Prostate gland (tissue), 2 donors: ENCODE measurements around the gene MINDY2. TPM values are rescaled to one million over a fixed set of nuclear protein-coding genes. Genes with fewer than 3 reads are reported as not detected.

Experiments
- DNase-seq: peaks from one replicate; pipeline ENCODE4 v3.0.0-alpha.2; 2019; ENCODE audit warnings: low spot score
- H3K27ac ChIP-seq, 2 donors: fragments of 200-600 bp; sonication (generic); 2 replicates each; pipeline ENCODE4 v1.5.1; 2017 to 2019
- H3K27me3 ChIP-seq: fragments of 200-600 bp; sonication (generic); replicated peaks from 2 replicates; pipeline ENCODE4 v1.5.1; 2019; ENCODE audit not compliant: insufficient read depth
- H3K36me3 ChIP-seq, 2 donors: fragments of 200-600 bp; sonication (generic); 1 replicate in 1 of 2; 2 replicates in 1 of 2; pipeline versions ENCODE4 v1.5.1 to v1.8.1; 2017 to 2019
- H3K4me1 ChIP-seq: fragments of 200-600 bp; sonication (generic); replicated peaks from 2 replicates; pipeline ENCODE4 v1.5.1; 2019
- H3K4me3 ChIP-seq, 2 donors: fragments of 200-600 bp; sonication (generic); 2 replicates each; pipeline ENCODE4 v1.5.1; 2017 to 2019
- H3K9me3 ChIP-seq: fragments of 200-600 bp; sonication (generic); 2 replicates; pipeline ENCODE4 v1.5.1; 2017
- CTCF ChIP-seq, 4 experiments: fragments of 200-600 bp in 2 of 4; fragments of 450-650 bp in 2 of 4; sonication (generic) in 2 of 4; IDR thresholded peaks; 1 replicate in 3 of 4; 2 replicates in 1 of 4; pipeline ENCODE4 v1.5.1; 2016 to 2019; ENCODE audit warnings: antibody characterized with exemption in 4 of 4, mild to moderate bottlenecking in 2 of 4, moderate library complexity in 2 of 4
- POLR2A ChIP-seq: fragments of 450-650 bp; IDR thresholded peaks from one replicate; pipeline ENCODE4 v1.6.1; 2016; ENCODE audit warnings: antibody characterized with exemption, mild to moderate bottlenecking
- POLR2AphosphoS5 ChIP-seq: sonication (generic); formaldehyde crosslinking; IDR thresholded peaks from one replicate; pipeline ENCODE4 v1.6.1; 2017; ENCODE audit warnings: antibody characterized with exemption
- WGBS: methylation state at CpG from one replicate; pipeline ENCODE4 v1.1.5; 2018; 5-methylcytosine and 5-hydroxymethylcytosine counted together
- intact Hi-C: fragments of 100-400 bp; cut with DNase I; formaldehyde crosslinking; loops from one replicate; pipeline ENCODE4 v1.14.2; 2022
- total RNA-seq, 2 donors: library from RNA; depleted of rRNA; stranded (reverse); fragments of >200 nt; gene quantifications; one replicate each; pipeline ENCODE4 v1.1.0, GENCODE V29; 2016

The MINDY2 gene
- total RNA-seq, 2 donors from 2014 or later, result 14.3 to 22.9 TPM

DNA sequence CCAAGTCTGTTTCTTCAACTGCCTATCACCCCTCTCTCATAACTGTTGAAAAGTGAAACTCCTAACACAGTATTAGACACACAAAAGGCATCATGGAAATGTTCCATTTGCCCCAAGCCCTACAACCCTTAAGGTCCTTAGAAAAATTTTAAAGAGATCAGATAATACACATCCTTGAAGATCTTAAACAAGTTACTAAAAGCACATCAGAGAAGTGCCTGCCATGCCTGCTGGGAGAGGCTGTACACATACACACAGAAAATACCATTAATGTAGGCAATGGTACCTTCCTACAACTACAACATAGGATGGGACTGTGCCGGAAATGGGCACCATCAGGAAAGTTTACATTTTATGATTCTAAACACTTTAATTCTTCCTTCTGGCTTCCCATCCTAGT, 24.9 kb upstream of the MINDY2 start:
- intact Hi-C loops, result loop anchor here (5.0 kb wide), 1 partner anchor 414 kb away; no protein-coding TSS in a partner anchor
- H3K4me1 ChIP-seq, result no peaks in the 10 kb centered on the region
- H3K9me3 ChIP-seq, result no peaks in the 10 kb centered on the region
- H3K27me3 ChIP-seq, result no peaks in the 10 kb centered on the region
- no peaks in the 10 kb centered on the region for H3K36me3 ChIP-seq
- no peak for DNase-seq
- 100% methylated on average over 1 of the region's 1 CpG for WGBS
- H3K4me3 ChIP-seq, result no peak overlapping the region
- no peak for TF ChIP-seq CTCF (IDR thresholded peaks at IDR 0.05)
- TF ChIP-seq POLR2A, result no peak
- TF ChIP-seq POLR2AphosphoS5, result no peak
- no peak overlapping the region for H3K27ac ChIP-seq

GRCh38 chr15:58748040-58748851, 22.9 kb upstream of the MINDY2 start:
- WGBS, result under 1% methylated on average over 14 of the region's 14 CpGs
- TF ChIP-seq POLR2AphosphoS5 (no peak), POLR2A (peak; percentile 5), CTCF (IDR thresholded peaks at IDR 0.05) (no peak)
- H3K36me3 ChIP-seq, result no peaks in the 10 kb centered on the region

DNA sequence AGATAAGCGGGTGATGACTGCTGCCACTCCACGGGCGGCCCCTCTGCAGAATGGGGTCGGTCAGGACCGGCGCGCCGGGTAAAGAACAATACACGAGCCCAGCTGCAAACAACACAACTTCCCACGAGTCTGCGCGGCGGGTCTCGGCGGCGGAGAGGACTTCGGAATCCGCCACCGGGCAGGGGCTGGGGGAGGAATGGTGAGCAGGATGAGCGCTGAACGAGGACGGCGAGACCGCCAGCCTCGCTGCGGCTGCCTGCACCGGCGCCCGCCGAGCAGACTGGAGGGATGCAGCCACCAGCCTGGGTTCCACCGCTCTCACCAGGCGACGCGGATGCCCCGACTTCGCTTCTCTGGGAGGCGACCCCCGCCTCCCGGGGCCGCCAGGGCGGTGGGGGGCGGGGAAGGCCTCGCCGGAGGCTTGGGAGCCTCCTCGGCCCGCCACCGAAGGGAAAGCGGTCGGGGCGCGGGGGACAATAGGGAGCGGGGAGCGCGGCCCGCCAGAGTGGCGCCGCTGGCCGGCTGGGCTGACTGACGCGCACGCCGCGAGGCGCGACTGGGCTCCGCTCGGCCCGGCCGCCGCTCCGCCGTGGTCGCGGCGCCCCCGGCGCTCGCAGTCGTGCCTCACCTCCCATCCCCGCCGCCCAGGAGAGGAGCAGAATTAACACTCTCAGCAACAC, 22.1 kb upstream of the MINDY2 start:
- H3K36me3 ChIP-seq, result no peaks in the 10 kb centered on the region
- under 1% methylated on average over 65 of the region's 81 CpGs for WGBS
- H3K27me3 ChIP-seq, result no peaks in the 10 kb centered on the region
- peak overlapping the region; percentile 98 to 99 for H3K27ac ChIP-seq
- TF ChIP-seq POLR2AphosphoS5 (no peak), POLR2A (no peak), CTCF (IDR thresholded peaks at IDR 0.05) (no peak)
- peak overlapping the region; percentile 94 for H3K4me3 ChIP-seq
- no peaks in the 10 kb centered on the region for H3K4me1 ChIP-seq
- DNase-seq, result peak; percentile 23
- no peaks in the 10 kb centered on the region for H3K9me3 ChIP-seq
- intact Hi-C loops, result loop anchor here (5.0 kb wide), 1 partner anchor 417 kb away; no protein-coding TSS in a partner anchor

More at GRCh38 chr15:58748040-58748851, 22.9 kb upstream of the MINDY2 start:
- Histone ChIP-seq H3K27me3 (no peaks in the 10 kb centered on the region), H3K4me3 (peak overlapping the region; percentile 94), H3K9me3 (no peaks in the 10 kb centered on the region), H3K27ac (peak overlapping the region; percentile 98 to 99), H3K4me1 (no peaks in the 10 kb centered on the region)
- intact Hi-C loops, result loop anchor here (5.0 kb wide), 1 partner anchor 416 kb away; no protein-coding TSS in a partner anchor
- peak; percentile 28 for DNase-seq

GRCh38 chr15:58749532-58750337, 21.4 kb upstream of the MINDY2 start, which contains the start of gene ADAM10:
Gene ADAM10, minus strand, starts transcription at chr15:58749707. Its CDS starts 173 bp downstream, at chr15:58749534.
- Histone ChIP-seq H3K9me3 (no peaks in the 10 kb centered on the region), H3K27me3 (no peaks in the 10 kb centered on the region), H3K4me1 (no peaks in the 10 kb centered on the region), H3K4me3 (peak within 1 kb of the TSS; percentile 94), H3K27ac (peak within 1 kb of the TSS; percentile 98 to 99), H3K36me3 (no peaks in the 10 kb centered on the region)
- intact Hi-C loops, result loop anchor here (2.0 to 5.0 kb wide), 2 partner anchors 21 to 417 kb away; partner anchors contain the start of gene MINDY2
- peak; percentile 99 for DNase-seq
- peak in 2 of 4 experiments; percentile 13 to 14 for TF ChIP-seq CTCF (IDR thresholded peaks at IDR 0.05)
- peak; percentile 93 for TF ChIP-seq POLR2A
- TF ChIP-seq POLR2AphosphoS5, result peak; percentile 96
- under 1% methylated on average over 52 of the region's 62 CpGs for WGBS
